Endothelial cell of umbilical vein (primary cell): ENCODE results near the gene CD2AP. TPM values are rescaled to one million over a fixed set of nuclear protein-coding genes. Genes with fewer than 3 reads are reported as not detected.

Experiments
- BruUV-seq: library from RNA; stranded (reverse); fragments of 400-500 nt; replicated peaks from 2 replicates; lab custom pipeline; 2021; lab: Mats Ljungman, UMichigan
- CTCF ChIA-PET: fragments of 300-600, 350-600 bp; sonication (Branson Sonifier 250); formaldehyde crosslinking; loops from one replicate; lab custom pipeline; 2021; ENCODE audit warnings: antibody characterized with exemption, inconsistent platforms; lab: Charles Lee
- POLR2A ChIA-PET: fragments of 300-600, 350-600 bp; sonication (Branson Sonifier 250); formaldehyde crosslinking; loops from one replicate; lab custom pipeline; 2021; ENCODE audit warnings: antibody characterized with exemption, inconsistent platforms; lab: Charles Lee
- DNase-seq: peaks from one replicate; pipeline ENCODE4 v3.0.0-alpha.2; 2011; ENCODE audit warnings: low read depth, low spot score
- FAIRE-seq: peaks from 2 replicates; lab custom pipeline; 2011; peaks lifted over from hg19 to GRCh38; lab: Jason Lieb, UNC
- H2AFZ ChIP-seq: 2 replicates; pipeline ENCODE4 v1.6.0; 2012; ENCODE audit warnings: low read depth, low read length, control low read depth, inconsistent platforms
- H3K27ac ChIP-seq: 2 replicates; pipeline ENCODE4 v1.5.1; 2011; ENCODE audit warnings: low read depth, mild to moderate bottlenecking, control low read depth, low read length, moderate library complexity; ENCODE audit not compliant: insufficient read depth
- H3K27me3 ChIP-seq, 2 experiments: 2 replicates each; pipeline versions ENCODE4 v1.6.0 to v1.6.1; 2011; ENCODE audit warnings: low read length in 2 of 2, mixed read lengths in 1 of 2; ENCODE audit not compliant: control insufficient read depth in 2 of 2, insufficient read depth in 2 of 2
- H3K36me3 ChIP-seq, 2 experiments: 2 replicates in 1 of 2; 3 replicates in 1 of 2; pipeline ENCODE4 v1.5.1; 2011; ENCODE audit warnings: low read length in 2 of 2, mild to moderate bottlenecking in 1 of 2, moderate library complexity in 1 of 2; ENCODE audit not compliant: control insufficient read depth in 2 of 2, insufficient read depth in 2 of 2; ENCODE audit errors: extremely low read depth in 1 of 2
- H3K4me1 ChIP-seq: 3 replicates; pipeline ENCODE4 v1.5.1; 2011; ENCODE audit warnings: mild to moderate bottlenecking, low read length; ENCODE audit not compliant: control insufficient read depth, insufficient read depth; ENCODE audit errors: extremely low read depth
- H3K4me2 ChIP-seq: 2 replicates; pipeline ENCODE4 v1.6.1; 2011; ENCODE audit warnings: low read length, control low read depth, mixed read lengths; ENCODE audit not compliant: insufficient read depth
- H3K4me3 ChIP-seq, 3 experiments: fragments of 200-600 bp in 1 of 3; sonication (generic), shearing (Covaris generic) in 1 of 3; replicated peaks in 1 of 3; 2 replicates each; pipeline ENCODE4 v1.5.1; 2011 to 2016; ENCODE audit warnings: control low read depth in 3 of 3, low read length in 3 of 3, mild to moderate bottlenecking in 2 of 3, inconsistent platforms in 1 of 3, low read depth in 1 of 3, moderate library complexity in 1 of 3; ENCODE audit not compliant: insufficient read depth in 1 of 3
- H3K79me2 ChIP-seq: 2 replicates; pipeline ENCODE4 v1.6.0; 2012; ENCODE audit warnings: low read length, inconsistent platforms; ENCODE audit not compliant: control insufficient read depth, insufficient read depth
- H3K9ac ChIP-seq: replicated peaks from 2 replicates; pipeline ENCODE3; 2011; ENCODE audit warnings: low read length, control low read depth; ENCODE audit not compliant: insufficient read depth; ENCODE audit errors: extremely low read depth
- H3K9me1 ChIP-seq: replicated peaks from 3 replicates; pipeline ENCODE4 v1.6.0; 2011; ENCODE audit warnings: mild to moderate bottlenecking, low read length; ENCODE audit not compliant: control insufficient read depth, insufficient read depth; ENCODE audit errors: extremely low read depth
- H3K9me3 ChIP-seq: replicated peaks from 2 replicates; pipeline ENCODE4 v1.5.1; 2012; ENCODE audit warnings: low read length, inconsistent platforms; ENCODE audit not compliant: control insufficient read depth, insufficient read depth
- H4K20me1 ChIP-seq: replicated peaks from 2 replicates; pipeline ENCODE3; 2011; ENCODE audit warnings: mild to moderate bottlenecking, low read length; ENCODE audit not compliant: control insufficient read depth, insufficient read depth; ENCODE audit errors: extremely low read depth
- EZH2 ChIP-seq: IDR thresholded peaks from 2 replicates; pipeline ENCODE4 v1.6.1; 2012; ENCODE audit warnings: borderline replicate concordance, low read depth, mild to moderate bottlenecking, moderate library complexity, low read length, inconsistent platforms; ENCODE audit not compliant: severe bottlenecking
- FOS ChIP-seq: IDR thresholded peaks from 2 replicates; pipeline ENCODE4 v1.6.1; 2011; ENCODE audit warnings: mild to moderate bottlenecking, low read length, moderate library complexity, borderline replicate concordance; ENCODE audit not compliant: insufficient read depth
- GATA2 ChIP-seq: IDR thresholded peaks from 2 replicates; pipeline ENCODE4 v1.7.0; 2011; ENCODE audit warnings: low read depth, mild to moderate bottlenecking, moderate library complexity, mixed read lengths, low read length; ENCODE audit not compliant: insufficient read length, insufficient read depth
- JUN ChIP-seq: IDR thresholded peaks from 2 replicates; pipeline ENCODE4 v1.6.1; 2011; ENCODE audit warnings: borderline replicate concordance, low read depth; ENCODE audit not compliant: insufficient read length, insufficient read depth
- MYC ChIP-seq: IDR thresholded peaks from one replicate; pipeline ENCODE4 v1.6.1; 2011; ENCODE audit warnings: mild to moderate bottlenecking, low read depth, low read length
- POLR2A ChIP-seq: IDR thresholded peaks from 2 replicates; pipeline ENCODE4 v1.6.1; 2012; ENCODE audit warnings: low read depth, mild to moderate bottlenecking, control low read depth, low read length
- POLR2AphosphoS5 ChIP-seq: IDR thresholded peaks from 2 replicates; pipeline ENCODE4 v1.6.1; 2012; ENCODE audit warnings: low read depth, mild to moderate bottlenecking, control low read depth, low read length, moderate library complexity; ENCODE audit not compliant: insufficient read depth
- dilution Hi-C: fragments of 300-500 bp; cut with MboI; formaldehyde crosslinking; loops from one replicate; pipeline ENCODE4 v1.15.0; 2019; ENCODE audit warnings: low sequenced_read_pairs; ENCODE audit not compliant: extremely low pct_ligation_motif_present
- intact Hi-C: fragments of 100-400 bp; cut with micrococcal nuclease; formaldehyde crosslinking; loops from one replicate; pipeline ENCODE4 v1.10.0; 2022
- polyA plus RNA-seq, 4 experiments: library from polyadenylated mRNA; depleted of rRNA in 3 of 4; stranded (reverse) in 3 of 4; unstranded in 1 of 4; fragments of >200 nt; gene quantifications; 2 replicates each; pipeline versions ENCODE4 v1.2.1 to v1.2.3, GENCODE V29; 2011 to 2012; ENCODE audit warnings: missing spikeins in 1 of 4
- total RNA-seq: library from RNA; stranded (reverse); gene quantifications from 2 replicates; pipeline ENCODE4 v1.2.3, GENCODE V29; 2021
- TF ChIP-seq, protein P1 (sequence below), 2 donors: IDR thresholded peaks; 1 replicate in 1 of 2; 2 replicates in 1 of 2; pipeline ENCODE4 v1.5.1; 2011; ENCODE audit warnings: low read length in 2 of 2, mild to moderate bottlenecking in 2 of 2, moderate library complexity in 2 of 2, control low read depth in 1 of 2, inconsistent platforms in 1 of 2, low read depth in 1 of 2; ENCODE audit not compliant: insufficient read depth in 1 of 2; ENCODE audit errors: extremely low read depth in 1 of 2
- TF ChIP-seq, protein P2 (sequence below): IDR thresholded peaks from 2 replicates; pipeline ENCODE4 v1.6.1; 2011; ENCODE audit not compliant: insufficient read depth, insufficient read length

Gene CD2AP
- total and polyA plus RNA-seq, 2 donors (not counting 3 experiments of a cell fraction or from before 2014, with no cell fraction given), result 4.2 to 39.8 TPM

DNA sequence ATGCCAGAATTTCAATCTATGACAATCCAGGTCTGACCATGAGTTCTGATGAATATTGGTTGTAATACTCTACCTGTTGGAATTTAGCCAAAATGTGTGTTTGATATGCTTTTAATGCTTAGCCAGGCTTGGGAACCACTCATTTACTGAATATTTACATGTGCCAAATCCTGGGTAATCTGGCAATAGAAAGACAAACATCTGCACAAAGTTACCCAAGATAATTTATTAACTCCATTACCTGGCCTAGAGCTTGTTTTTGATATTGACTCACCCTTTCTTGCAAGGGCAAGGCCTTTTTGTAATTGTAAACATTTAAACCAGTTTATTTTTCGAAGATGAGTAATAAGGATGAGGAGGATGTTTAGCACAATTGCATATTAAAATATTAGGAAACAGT, 13.5 kb upstream of the CD2AP start:
- BruUV-seq, result no TSS peak
- TF ChIP-seq POLR2AphosphoS5 (no peak), MYC (no peak), GATA2 (no peak), EZH2 (no peak), POLR2A (no peak), JUN (no peak), FOS (no peak)
- TF ChIP-seq, protein P1, sequence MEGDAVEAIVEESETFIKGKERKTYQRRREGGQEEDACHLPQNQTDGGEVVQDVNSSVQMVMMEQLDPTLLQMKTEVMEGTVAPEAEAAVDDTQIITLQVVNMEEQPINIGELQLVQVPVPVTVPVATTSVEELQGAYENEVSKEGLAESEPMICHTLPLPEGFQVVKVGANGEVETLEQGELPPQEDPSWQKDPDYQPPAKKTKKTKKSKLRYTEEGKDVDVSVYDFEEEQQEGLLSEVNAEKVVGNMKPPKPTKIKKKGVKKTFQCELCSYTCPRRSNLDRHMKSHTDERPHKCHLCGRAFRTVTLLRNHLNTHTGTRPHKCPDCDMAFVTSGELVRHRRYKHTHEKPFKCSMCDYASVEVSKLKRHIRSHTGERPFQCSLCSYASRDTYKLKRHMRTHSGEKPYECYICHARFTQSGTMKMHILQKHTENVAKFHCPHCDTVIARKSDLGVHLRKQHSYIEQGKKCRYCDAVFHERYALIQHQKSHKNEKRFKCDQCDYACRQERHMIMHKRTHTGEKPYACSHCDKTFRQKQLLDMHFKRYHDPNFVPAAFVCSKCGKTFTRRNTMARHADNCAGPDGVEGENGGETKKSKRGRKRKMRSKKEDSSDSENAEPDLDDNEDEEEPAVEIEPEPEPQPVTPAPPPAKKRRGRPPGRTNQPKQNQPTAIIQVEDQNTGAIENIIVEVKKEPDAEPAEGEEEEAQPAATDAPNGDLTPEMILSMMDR (IDR thresholded peaks at IDR 0.05; ENCODE audit: extremely low read depth in 1 of 2, insufficient read depth in 1 of 2, low read depth in 1 of 2, low read length in 2 of 2), result no peak
- TF ChIP-seq, protein P2, sequence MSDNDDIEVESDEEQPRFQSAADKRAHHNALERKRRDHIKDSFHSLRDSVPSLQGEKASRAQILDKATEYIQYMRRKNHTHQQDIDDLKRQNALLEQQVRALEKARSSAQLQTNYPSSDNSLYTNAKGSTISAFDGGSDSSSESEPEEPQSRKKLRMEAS, result no peak
- Histone ChIP-seq H3K79me2 (no peaks in the 10 kb centered on the region), H3K4me3 (no peak overlapping the region), H3K4me2 (no peak overlapping the region), H3K27ac (no peak overlapping the region), H3K9me3 (no peaks in the 10 kb centered on the region), H2AFZ (no peak overlapping the region), H3K4me1 (no peaks in the 10 kb centered on the region), H3K9me1 (no peaks in the 10 kb centered on the region), H4K20me1 (no peaks in the 10 kb centered on the region), H3K36me3 (no peaks in the 10 kb centered on the region), H3K9ac (no peak overlapping the region), H3K27me3 (peaks cover 2 to 3% of the 10 kb centered on the region in 2 experiments)
- intact Hi-C loops (no loop called here), dilution Hi-C loops (no loop called here)
- no peak for FAIRE-seq
- POLR2A ChIA-PET, result no interaction called here
- no peak for DNase-seq
- CTCF ChIA-PET, result no interaction called here
